Liver (tissue), 3 donors: Measurements from ENCODE around the gene CCDC77.

ENCODE experiments used
- EGR1 ChIP-seq, 2 donors: IDR thresholded peaks; 2 replicates each; pipeline ENCODE4 v1.6.1; 2016 to 2018; ENCODE audit warnings: antibody characterized with exemption in 2 of 2, low read depth in 2 of 2
- FOXA2 ChIP-seq: IDR thresholded peaks from 2 replicates; pipeline ENCODE4 v1.6.1; 2016; ENCODE audit warnings: antibody characterized with exemption
- RAD21 ChIP-seq, 2 donors: IDR thresholded peaks; 2 replicates each; pipeline ENCODE4 v1.6.1; 2016; ENCODE audit warnings: antibody characterized with exemption in 2 of 2, mild to moderate bottlenecking in 2 of 2
- TF ChIP-seq, protein P1 (sequence below): fragments of 150-350 bp; IDR thresholded peaks from 2 replicates; pipeline ENCODE4 v1.5.1; 2017; ENCODE audit warnings: improper control_type of control experiment, low read depth, low read length; ENCODE audit not compliant: missing input control
- donor health status: healthy.
- donor health status: healthy.

DNA sequence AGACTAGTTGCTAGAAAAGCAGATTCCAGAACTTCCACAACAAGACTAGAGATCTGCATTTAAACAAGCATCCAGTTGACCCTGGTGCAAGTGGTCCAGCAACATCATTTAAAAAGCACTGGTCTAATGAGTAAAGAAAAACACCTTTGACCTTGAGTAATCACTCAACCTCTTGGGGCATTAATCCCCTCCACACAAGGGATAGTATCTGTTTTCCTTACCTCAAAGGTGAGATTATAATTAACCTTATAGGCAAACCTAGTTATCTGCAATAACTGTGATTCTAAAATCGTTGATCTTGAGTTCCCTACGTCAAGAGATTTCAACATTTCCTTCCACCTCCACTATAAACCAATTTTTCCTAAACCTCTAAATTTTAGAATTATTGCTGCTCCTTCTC lies 13.4 kb upstream of the CCDC77 start:
- TF ChIP-seq, protein P1, sequence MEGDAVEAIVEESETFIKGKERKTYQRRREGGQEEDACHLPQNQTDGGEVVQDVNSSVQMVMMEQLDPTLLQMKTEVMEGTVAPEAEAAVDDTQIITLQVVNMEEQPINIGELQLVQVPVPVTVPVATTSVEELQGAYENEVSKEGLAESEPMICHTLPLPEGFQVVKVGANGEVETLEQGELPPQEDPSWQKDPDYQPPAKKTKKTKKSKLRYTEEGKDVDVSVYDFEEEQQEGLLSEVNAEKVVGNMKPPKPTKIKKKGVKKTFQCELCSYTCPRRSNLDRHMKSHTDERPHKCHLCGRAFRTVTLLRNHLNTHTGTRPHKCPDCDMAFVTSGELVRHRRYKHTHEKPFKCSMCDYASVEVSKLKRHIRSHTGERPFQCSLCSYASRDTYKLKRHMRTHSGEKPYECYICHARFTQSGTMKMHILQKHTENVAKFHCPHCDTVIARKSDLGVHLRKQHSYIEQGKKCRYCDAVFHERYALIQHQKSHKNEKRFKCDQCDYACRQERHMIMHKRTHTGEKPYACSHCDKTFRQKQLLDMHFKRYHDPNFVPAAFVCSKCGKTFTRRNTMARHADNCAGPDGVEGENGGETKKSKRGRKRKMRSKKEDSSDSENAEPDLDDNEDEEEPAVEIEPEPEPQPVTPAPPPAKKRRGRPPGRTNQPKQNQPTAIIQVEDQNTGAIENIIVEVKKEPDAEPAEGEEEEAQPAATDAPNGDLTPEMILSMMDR: no peak
- TF ChIP-seq RAD21 (IDR thresholded peaks at IDR 0.05): no peak
- no peak for TF ChIP-seq FOXA2
- TF ChIP-seq EGR1 (IDR thresholded peaks at IDR 0.05; ENCODE audit: low read depth in 2 of 2): no peak
